AG10803 (cell line): Measurements from ENCODE around the gene TBC1D21.

Source experiments
- DNase-seq: peaks from one replicate; pipeline ENCODE4 v3.0.0; 2010; ENCODE audit warnings: low read depth
- H3K4me3 ChIP-seq: 2 replicates; pipeline ENCODE4 v1.5.1; 2011; ENCODE audit warnings: mild to moderate bottlenecking, low read length, control low read depth
- TF ChIP-seq, protein P1 (sequence below): conservative IDR thresholded peaks from 2 replicates; pipeline ENCODE4 v1.5.1; 2011; ENCODE audit warnings: mild to moderate bottlenecking, low read length, control low read depth, inconsistent platforms

Gene TBC1D21

DNA sequence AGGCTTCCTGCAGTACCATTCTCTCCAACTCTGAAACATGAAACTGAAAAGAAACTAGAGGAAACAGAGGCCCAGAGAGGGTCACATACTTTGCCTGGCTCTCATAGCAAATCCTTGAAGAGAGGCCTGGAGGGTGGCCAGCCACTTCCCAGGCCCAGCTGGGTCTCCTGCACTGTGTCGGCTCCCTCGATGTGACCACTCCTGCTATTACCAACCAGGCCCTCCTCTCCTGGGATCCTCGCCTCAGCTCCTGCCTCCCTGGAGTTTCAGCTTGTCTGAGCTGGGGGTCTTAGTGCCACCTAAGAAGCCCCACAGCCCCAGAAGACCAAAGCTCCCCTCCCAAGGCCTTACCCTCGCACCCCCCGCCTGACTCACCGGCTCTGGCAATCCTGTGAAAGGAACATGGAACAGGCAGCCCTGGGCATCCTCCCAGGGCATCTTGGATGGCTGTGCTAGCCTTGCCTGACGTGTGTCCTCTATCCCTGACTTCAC is 57.5 kb downstream of the TBC1D21 start:
- DNase-seq: peak; percentile 93

DNA sequence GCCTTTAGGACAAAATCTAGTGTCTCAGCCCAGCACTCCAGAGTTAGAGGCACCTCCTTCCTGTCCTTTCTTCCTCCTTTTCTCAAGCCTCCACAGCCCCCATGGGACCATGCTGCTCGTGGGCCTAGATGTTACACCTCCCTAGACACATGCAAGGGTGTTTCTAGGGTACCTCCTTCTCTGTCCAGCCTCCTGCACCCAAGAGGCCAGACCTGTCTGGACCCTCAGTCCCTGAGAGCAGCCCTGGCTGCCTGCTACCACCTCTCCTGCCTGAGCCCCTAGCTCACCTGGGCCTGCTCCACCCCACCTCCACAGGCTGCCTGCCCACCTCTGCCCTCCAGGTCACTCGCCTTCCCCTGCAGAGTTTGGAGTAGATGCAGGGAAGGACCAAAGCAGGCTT is 58.1 kb downstream of the TBC1D21 start:
- TF ChIP-seq, protein P1, sequence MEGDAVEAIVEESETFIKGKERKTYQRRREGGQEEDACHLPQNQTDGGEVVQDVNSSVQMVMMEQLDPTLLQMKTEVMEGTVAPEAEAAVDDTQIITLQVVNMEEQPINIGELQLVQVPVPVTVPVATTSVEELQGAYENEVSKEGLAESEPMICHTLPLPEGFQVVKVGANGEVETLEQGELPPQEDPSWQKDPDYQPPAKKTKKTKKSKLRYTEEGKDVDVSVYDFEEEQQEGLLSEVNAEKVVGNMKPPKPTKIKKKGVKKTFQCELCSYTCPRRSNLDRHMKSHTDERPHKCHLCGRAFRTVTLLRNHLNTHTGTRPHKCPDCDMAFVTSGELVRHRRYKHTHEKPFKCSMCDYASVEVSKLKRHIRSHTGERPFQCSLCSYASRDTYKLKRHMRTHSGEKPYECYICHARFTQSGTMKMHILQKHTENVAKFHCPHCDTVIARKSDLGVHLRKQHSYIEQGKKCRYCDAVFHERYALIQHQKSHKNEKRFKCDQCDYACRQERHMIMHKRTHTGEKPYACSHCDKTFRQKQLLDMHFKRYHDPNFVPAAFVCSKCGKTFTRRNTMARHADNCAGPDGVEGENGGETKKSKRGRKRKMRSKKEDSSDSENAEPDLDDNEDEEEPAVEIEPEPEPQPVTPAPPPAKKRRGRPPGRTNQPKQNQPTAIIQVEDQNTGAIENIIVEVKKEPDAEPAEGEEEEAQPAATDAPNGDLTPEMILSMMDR: no peak
- DNase-seq: no peak
- no peak overlapping the region for H3K4me3 ChIP-seq

More for the DNA sequence above, 57.5 kb downstream of the TBC1D21 start:
- H3K4me3 ChIP-seq: peak overlapping the region; percentile 90
- TF ChIP-seq, protein P1: no peak

DNA sequence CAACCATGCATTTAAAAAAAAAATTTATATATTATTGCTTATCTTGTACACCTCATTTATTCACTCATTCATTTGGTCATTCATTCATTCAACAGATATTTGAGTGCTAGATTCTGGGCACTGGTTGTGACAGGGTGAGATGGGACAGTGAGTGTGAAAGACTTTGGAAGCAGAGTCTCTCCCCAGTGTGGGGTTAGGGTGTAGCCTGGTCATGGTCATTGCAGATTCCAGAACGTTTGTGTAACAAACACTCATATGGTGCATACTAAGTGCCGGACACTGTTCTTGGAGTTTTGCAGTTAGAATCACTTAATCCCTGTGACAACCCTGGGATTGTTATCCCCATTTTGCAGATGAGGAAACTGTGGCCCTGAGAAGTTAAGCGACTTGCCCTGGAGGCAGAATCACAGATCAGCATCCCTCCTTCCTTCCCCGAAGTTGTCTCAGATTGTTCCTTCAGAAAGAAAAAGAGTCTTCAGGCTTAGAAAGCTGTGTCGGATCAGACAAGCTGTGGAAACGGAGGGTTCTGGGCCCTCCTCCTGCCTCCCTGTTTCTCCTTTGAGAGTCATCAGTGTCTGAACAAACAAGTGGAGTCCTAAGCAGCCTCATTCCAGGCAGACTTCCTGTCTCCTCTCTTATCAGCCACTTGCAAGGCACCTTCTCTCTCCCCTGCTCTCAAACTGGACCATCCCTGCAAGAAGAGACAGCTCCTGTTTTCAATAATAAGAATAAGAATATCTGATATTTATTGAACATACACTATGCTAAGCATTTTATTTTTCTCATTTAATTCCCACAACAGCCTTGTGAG is 59.2 kb downstream of the TBC1D21 start:
- TF ChIP-seq, protein P1: no peak
- DNase-seq: no peak
- H3K4me3 ChIP-seq: no peak overlapping the region

DNA sequence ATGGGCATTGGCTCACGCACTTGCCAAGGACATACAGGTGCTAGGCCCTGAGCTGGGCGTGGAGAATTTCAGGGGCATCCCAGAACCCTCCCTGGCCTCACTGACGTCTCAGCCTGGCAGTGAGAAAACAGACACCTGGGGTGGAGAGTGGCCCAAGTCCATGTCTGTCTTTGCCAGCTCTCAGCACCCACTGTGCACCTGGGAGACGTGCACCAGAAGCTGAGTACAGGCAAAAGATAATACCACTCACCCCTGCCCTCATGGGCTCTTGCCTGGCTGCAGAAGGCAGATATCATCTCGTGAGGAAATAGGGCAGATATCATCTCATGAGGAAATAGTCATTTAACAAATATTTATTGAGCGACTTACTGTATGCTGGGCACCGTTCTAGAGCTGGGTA is 60.9 kb downstream of the TBC1D21 start:
- TF ChIP-seq, protein P1: no peak
- no peak overlapping the region for H3K4me3 ChIP-seq
- DNase-seq: no peak

DNA sequence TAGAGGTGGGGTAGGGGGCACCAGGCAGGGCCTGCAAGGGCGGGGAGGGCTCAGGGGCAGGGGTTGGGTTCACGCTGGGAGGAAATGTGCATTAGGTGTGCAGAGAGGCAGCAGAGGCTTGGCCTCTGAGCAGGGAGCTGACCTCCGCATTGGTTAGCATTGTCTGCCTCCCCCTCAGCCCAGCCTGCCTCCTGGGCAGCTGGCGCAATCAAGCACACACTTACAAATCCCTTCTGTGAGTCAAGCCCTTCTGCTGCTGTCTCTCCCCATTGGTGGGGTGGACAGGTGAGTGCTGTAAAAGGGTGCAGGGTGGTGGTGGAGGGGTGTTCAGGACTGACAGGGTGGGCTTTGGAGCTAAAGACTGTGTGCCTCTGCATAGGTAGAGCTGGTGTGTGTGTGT is 62.2 kb downstream of the TBC1D21 start:
- no peak for DNase-seq
- TF ChIP-seq, protein P1: no peak
- no peak overlapping the region for H3K4me3 ChIP-seq

DNA sequence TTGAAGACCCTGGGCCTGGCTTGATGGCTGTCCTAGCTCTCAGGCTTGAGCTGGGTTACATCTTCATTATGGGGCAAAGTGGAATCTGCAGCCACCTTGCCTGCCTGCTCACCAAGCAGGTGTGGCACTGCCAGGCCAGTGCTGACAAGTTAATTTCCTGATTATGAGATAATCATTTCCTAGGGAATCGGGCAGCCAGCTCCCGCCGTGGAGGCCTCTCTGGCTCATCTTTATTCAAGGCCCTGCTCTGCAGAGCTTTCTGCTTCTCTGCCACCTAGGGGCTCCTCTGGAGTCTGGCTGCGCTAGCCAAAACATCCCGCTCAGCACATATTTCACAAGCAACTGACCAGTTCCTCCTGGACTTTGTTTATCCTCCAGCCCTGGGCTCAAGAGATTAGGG is 62.8 kb downstream of the TBC1D21 start:
- TF ChIP-seq, protein P1: peak; percentile 15
- DNase-seq: peak; percentile 40
- no peak overlapping the region for H3K4me3 ChIP-seq
